Mesendoderm (in vitro differentiated cells): ENCODE results near the gene ANKRD33B.
A peak's percentile ranks its signal among the peaks of the same experiment; 100 is the strongest.

Experiments
- DNase-seq: peaks from one replicate; pipeline ENCODE4 v3.0.0; 2013
- H2AK5ac ChIP-seq: 2 replicates; pipeline ENCODE4 v1.6.1; 2013; ENCODE audit warnings: low read length, inconsistent platforms
- H2BK120ac ChIP-seq: 2 replicates; pipeline ENCODE4 v1.6.1; 2013; ENCODE audit warnings: low read depth, mild to moderate bottlenecking, low read length, moderate library complexity, mixed read lengths
- H2BK15ac ChIP-seq: replicated peaks from 2 replicates; pipeline ENCODE4 v1.6.1; 2013; ENCODE audit warnings: low read depth, mild to moderate bottlenecking, moderate library complexity
- H2BK5ac ChIP-seq: 2 replicates; pipeline ENCODE4 v1.6.1; 2013; ENCODE audit warnings: low read length, inconsistent platforms
- H3K18ac ChIP-seq: 2 replicates; pipeline ENCODE4 v1.6.1; 2013; ENCODE audit warnings: mild to moderate bottlenecking, low read length, mixed read lengths
- H3K23ac ChIP-seq: one replicate; pipeline ENCODE4 v1.6.1; 2013; ENCODE audit warnings: low read length
- H3K27ac ChIP-seq: 2 replicates; pipeline ENCODE4 v1.5.1; 2013; ENCODE audit warnings: low read depth, mild to moderate bottlenecking, inconsistent platforms, low read length, moderate library complexity
- H3K27me3 ChIP-seq: 2 replicates; pipeline ENCODE4 v1.6.1; 2013; ENCODE audit warnings: low read length, control low read depth, mild to moderate bottlenecking, inconsistent platforms; ENCODE audit not compliant: insufficient read depth, poor library complexity
- H3K36me3 ChIP-seq: 2 replicates; pipeline ENCODE4 v1.6.1; 2013; ENCODE audit warnings: low read length, inconsistent platforms; ENCODE audit not compliant: control insufficient read depth, insufficient read depth
- H3K4ac ChIP-seq: one replicate; pipeline ENCODE4 v1.6.1; 2013; ENCODE audit warnings: low read depth, mild to moderate bottlenecking, low read length, moderate library complexity
- H3K4me1 ChIP-seq: 2 replicates; pipeline ENCODE4 v1.6.1; 2013; ENCODE audit warnings: low read depth, low read length, inconsistent platforms; ENCODE audit not compliant: control insufficient read depth
- H3K4me2 ChIP-seq: 2 replicates; pipeline ENCODE4 v1.6.1; 2013; ENCODE audit warnings: low read length
- H3K4me3 ChIP-seq: 2 replicates; pipeline ENCODE4 v1.5.1; 2013; ENCODE audit warnings: mild to moderate bottlenecking, low read length
- H3K56ac ChIP-seq: one replicate; pipeline ENCODE4 v1.6.1; 2013; ENCODE audit warnings: low read length
- H3K79me1 ChIP-seq: 2 replicates; pipeline ENCODE4 v1.6.1; 2013; ENCODE audit warnings: low read length, inconsistent platforms
- H3K79me2 ChIP-seq: 2 replicates; pipeline ENCODE4 v1.6.1; 2013; ENCODE audit warnings: mild to moderate bottlenecking, low read length; ENCODE audit not compliant: control insufficient read depth, insufficient read depth
- H3K9ac ChIP-seq: 2 replicates; pipeline ENCODE4 v1.6.1; 2013; ENCODE audit warnings: low read length, inconsistent platforms
- H4K5ac ChIP-seq: one replicate; pipeline ENCODE4 v1.6.1; 2013; ENCODE audit warnings: low read length
- H4K8ac ChIP-seq: one replicate; pipeline ENCODE4 v1.6.1; 2013; ENCODE audit warnings: low read depth, mild to moderate bottlenecking, control low read depth, low read length, moderate library complexity
- WGBS: extraction: QIAGEN DNeasy Blood & Tissue Kit; methylation state at CpG from one replicate; pipeline ENCODE4 v1.1.7; 2013; ENCODE audit warnings: low lambda C conversion rate, missing lambda C conversion rate; ENCODE audit not compliant: insufficient coverage; ENCODE audit errors: extremely low coverage; 5-methylcytosine and 5-hydroxymethylcytosine counted together

Gene ANKRD33B

DNA sequence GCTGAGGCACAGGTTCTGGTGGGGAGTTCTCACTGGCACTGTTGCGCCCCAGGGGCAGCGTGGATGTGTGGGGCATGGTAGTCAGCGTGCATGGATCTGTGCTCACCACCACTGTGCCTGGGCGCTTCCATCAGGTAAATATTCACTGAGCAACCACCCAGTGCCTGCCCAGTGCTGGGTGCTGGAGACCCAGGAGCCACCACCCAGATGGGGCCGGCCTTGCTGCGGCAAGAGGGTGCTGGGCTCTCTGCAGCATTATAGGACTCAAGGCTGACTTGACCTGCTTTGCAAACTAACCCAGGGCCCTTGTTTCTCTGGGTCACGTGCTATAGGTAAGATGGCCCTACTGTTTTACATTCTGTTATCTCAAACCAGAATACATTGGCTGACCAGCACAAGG, 136.6 kb downstream of the ANKRD33B start:
- H3K56ac ChIP-seq: no peak overlapping the region
- no peak overlapping the region for H2BK5ac ChIP-seq
- no peak overlapping the region for H2AK5ac ChIP-seq
- H2BK15ac ChIP-seq: no peak overlapping the region
- H3K4me3 ChIP-seq: no peak overlapping the region
- WGBS: no CpG with 5 or more reads among the region's 7 CpGs
- H4K5ac ChIP-seq: no peak overlapping the region
- H3K27ac ChIP-seq: no peak overlapping the region
- H4K8ac ChIP-seq: no peak overlapping the region
- DNase-seq: no peak
- H3K27me3 ChIP-seq: no peaks in the 10 kb centered on the region
- H3K23ac ChIP-seq: no peak overlapping the region
- no peaks in the 10 kb centered on the region for H3K36me3 ChIP-seq
- no peak overlapping the region for H3K4ac ChIP-seq
- H3K4me2 ChIP-seq: no peak overlapping the region
- H3K79me1 ChIP-seq: peaks cover 1% of the 10 kb centered on the region
- H3K18ac ChIP-seq: no peak overlapping the region
- no peaks in the 10 kb centered on the region for H3K79me2 ChIP-seq
- H3K4me1 ChIP-seq: no peaks in the 10 kb centered on the region
- H2BK120ac ChIP-seq: no peak overlapping the region
- H3K9ac ChIP-seq: no peak overlapping the region

DNA sequence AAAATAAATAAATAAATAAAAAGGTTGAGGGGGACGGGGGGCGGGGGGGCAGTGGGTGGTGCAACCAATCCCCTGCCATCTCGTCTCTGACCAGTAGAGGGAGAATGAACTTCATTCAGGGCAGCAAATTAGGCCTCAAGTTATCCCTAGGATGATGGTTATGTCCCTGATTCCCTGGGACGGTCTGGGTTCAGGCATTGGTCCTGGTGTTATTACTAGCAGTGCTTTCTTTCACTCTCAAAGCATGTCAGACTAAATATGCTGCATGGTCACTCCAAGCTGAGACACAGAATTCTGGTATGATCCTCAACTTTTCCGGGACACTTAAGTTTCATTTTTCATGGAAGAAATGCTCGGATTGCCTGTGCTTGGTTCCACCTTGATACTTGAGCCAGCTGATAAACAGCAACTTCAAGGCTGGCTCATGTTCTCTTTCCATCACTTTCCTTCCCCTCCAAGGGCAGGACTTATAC, 137.7 kb downstream of the ANKRD33B start:
- H3K27ac ChIP-seq: no peak overlapping the region
- no peaks in the 10 kb centered on the region for H3K4me1 ChIP-seq
- no peak overlapping the region for H2BK5ac ChIP-seq
- no peak overlapping the region for H3K4ac ChIP-seq
- peaks cover 1% of the 10 kb centered on the region for H3K79me1 ChIP-seq
- no peaks in the 10 kb centered on the region for H3K36me3 ChIP-seq
- no peak overlapping the region for H3K4me2 ChIP-seq
- no peak overlapping the region for H3K9ac ChIP-seq
- peak; percentile 59 for DNase-seq
- H3K56ac ChIP-seq: no peak overlapping the region
- no peak overlapping the region for H2AK5ac ChIP-seq
- no peaks in the 10 kb centered on the region for H3K27me3 ChIP-seq
- no peak overlapping the region for H2BK15ac ChIP-seq
- WGBS: no CpG with 5 or more reads among the region's 6 CpGs
- no peak overlapping the region for H3K18ac ChIP-seq
- no peak overlapping the region for H3K23ac ChIP-seq
- no peak overlapping the region for H4K8ac ChIP-seq
- H2BK120ac ChIP-seq: no peak overlapping the region
- no peaks in the 10 kb centered on the region for H3K79me2 ChIP-seq
- H3K4me3 ChIP-seq: no peak overlapping the region
- H4K5ac ChIP-seq: no peak overlapping the region

DNA sequence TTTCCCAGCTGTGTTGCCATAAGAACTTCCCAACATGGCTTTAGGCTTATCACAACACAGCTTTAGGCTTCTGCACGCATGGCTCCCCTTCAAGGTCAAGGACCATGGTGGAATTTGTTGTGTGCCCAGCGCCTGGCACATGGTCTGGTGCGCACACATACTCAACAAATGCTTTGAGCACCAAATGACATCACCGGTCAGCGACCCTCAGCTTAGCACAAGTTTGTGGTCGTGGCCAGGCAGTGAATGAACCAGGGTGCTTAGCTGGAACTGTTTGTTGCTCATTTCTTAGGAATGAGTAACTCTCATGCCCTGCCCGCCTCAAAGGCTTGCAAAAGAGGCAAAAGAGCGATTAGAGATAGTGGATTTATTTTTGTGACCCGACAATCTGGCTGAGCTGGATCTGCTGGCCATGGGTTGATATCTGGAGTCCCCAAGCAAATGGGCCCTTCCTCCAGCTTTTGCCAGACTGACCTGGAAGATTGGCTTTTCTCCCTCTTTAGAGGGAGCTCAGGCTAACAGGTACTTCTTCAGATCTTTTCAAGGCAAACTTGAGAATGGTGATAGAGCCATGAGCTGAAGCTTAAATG, 138.3 kb downstream of the ANKRD33B start:
- H3K27ac ChIP-seq: no peak overlapping the region
- H3K4me3 ChIP-seq: no peak overlapping the region
- no peaks in the 10 kb centered on the region for H3K79me2 ChIP-seq
- no peak overlapping the region for H4K5ac ChIP-seq
- no peak for DNase-seq
- peaks cover 1% of the 10 kb centered on the region for H3K79me1 ChIP-seq
- no peak overlapping the region for H3K56ac ChIP-seq
- no peak overlapping the region for H4K8ac ChIP-seq
- no peak overlapping the region for H3K23ac ChIP-seq
- no peak overlapping the region for H3K9ac ChIP-seq
- no peak overlapping the region for H2AK5ac ChIP-seq
- H3K18ac ChIP-seq: no peak overlapping the region
- H3K27me3 ChIP-seq: no peaks in the 10 kb centered on the region
- WGBS: no CpG with 5 or more reads among the region's 9 CpGs
- H2BK5ac ChIP-seq: no peak overlapping the region
- H3K36me3 ChIP-seq: no peaks in the 10 kb centered on the region
- no peak overlapping the region for H3K4ac ChIP-seq
- no peak overlapping the region for H3K4me2 ChIP-seq
- peaks cover 5% of the 10 kb centered on the region for H3K4me1 ChIP-seq
- no peak overlapping the region for H2BK15ac ChIP-seq
- no peak overlapping the region for H2BK120ac ChIP-seq

DNA sequence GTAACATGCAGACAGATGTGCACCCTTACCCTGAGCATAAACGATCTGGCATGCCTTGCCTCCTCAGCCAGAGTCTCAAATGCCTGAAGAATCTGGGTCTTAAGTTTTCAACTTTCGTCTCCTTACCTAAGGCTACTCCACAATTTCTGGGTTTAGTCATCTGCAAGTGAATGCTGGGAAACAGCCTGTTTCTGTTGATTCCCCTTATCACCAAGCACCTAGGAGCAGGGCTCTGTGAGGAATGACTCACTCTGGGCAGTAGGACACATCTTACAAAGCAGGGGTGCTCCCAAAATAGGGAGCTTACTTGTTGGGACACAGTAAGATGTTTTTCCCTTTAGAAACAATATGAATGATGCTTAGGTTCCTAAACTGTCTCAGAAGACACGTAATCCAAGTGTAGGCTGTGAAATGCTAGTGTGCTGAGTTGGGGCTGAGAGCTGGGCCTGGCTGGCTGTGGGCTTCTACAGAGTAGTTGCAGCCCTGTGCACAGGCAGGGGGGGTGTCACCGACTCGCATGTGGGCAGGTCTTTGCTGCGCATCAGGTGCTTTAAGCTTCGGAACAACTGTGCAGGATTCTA, 139.1 kb downstream of the ANKRD33B start:
- H4K5ac ChIP-seq: no peak overlapping the region
- no CpG with 5 or more reads among the region's 7 CpGs for WGBS
- H3K56ac ChIP-seq: no peak overlapping the region
- no peak overlapping the region for H4K8ac ChIP-seq
- H3K18ac ChIP-seq: no peak overlapping the region
- no peak overlapping the region for H2BK15ac ChIP-seq
- no peak overlapping the region for H3K23ac ChIP-seq
- H2BK5ac ChIP-seq: no peak overlapping the region
- H3K79me1 ChIP-seq: no peaks in the 10 kb centered on the region
- DNase-seq: peak; percentile 87
- no peaks in the 10 kb centered on the region for H3K79me2 ChIP-seq
- H2BK120ac ChIP-seq: no peak overlapping the region
- no peak overlapping the region for H2AK5ac ChIP-seq
- H3K27me3 ChIP-seq: no peaks in the 10 kb centered on the region
- H3K4me1 ChIP-seq: peaks cover 7% of the 10 kb centered on the region
- H3K4me3 ChIP-seq: no peak overlapping the region
- H3K9ac ChIP-seq: no peak overlapping the region
- H3K27ac ChIP-seq: no peak overlapping the region
- no peak overlapping the region for H3K4me2 ChIP-seq
- no peaks in the 10 kb centered on the region for H3K36me3 ChIP-seq
- no peak overlapping the region for H3K4ac ChIP-seq

DNA sequence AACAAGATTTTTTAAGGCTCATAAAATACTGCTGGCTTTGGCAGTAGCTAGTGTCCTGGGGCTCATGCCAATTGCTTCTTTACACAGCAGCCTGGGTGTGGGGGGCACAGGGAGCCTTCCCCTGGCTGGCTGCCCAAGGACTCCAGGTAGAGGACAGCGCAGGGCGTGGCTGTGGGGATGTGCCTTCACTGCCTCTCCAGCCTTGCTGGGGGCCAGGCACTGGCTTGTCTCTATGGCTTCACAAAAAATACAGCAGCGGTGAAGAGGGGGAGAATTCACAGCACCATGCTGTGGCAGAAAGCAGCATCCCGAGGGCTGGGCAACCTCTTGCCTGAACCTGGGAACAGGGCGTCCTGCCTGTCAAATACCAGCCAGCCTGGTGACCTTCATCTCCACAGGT, 139.8 kb downstream of the ANKRD33B start:
- Histone ChIP-seq H3K79me2 (no peaks in the 10 kb centered on the region), H3K27me3 (no peaks in the 10 kb centered on the region), H2BK5ac (no peak overlapping the region), H3K4me2 (no peak overlapping the region), H4K5ac (no peak overlapping the region), H3K36me3 (no peaks in the 10 kb centered on the region), H3K18ac (no peak overlapping the region), H2BK15ac (no peak overlapping the region), H3K79me1 (no peaks in the 10 kb centered on the region), H3K27ac (no peak overlapping the region), H2AK5ac (no peak overlapping the region), H2BK120ac (no peak overlapping the region), H3K56ac (no peak overlapping the region), H3K4ac (no peak overlapping the region), H4K8ac (no peak overlapping the region), H3K23ac (no peak overlapping the region), H3K4me3 (no peak overlapping the region), H3K9ac (no peak overlapping the region), H3K4me1 (peaks cover 7% of the 10 kb centered on the region)
- no peak for DNase-seq
- no CpG with 5 or more reads among the region's 5 CpGs for WGBS
